ENCODE data around the gene RNF225. TPM values are rescaled to one million over a fixed set of nuclear protein-coding genes. Genes with fewer than 3 reads are reported as not detected.

The RNF225 gene
- total and polyA plus RNA-seq, 2 of the 13 experiments (the other 11 are each of a cell fraction or from before 2014, with no cell fraction given) = not detected

DNA sequence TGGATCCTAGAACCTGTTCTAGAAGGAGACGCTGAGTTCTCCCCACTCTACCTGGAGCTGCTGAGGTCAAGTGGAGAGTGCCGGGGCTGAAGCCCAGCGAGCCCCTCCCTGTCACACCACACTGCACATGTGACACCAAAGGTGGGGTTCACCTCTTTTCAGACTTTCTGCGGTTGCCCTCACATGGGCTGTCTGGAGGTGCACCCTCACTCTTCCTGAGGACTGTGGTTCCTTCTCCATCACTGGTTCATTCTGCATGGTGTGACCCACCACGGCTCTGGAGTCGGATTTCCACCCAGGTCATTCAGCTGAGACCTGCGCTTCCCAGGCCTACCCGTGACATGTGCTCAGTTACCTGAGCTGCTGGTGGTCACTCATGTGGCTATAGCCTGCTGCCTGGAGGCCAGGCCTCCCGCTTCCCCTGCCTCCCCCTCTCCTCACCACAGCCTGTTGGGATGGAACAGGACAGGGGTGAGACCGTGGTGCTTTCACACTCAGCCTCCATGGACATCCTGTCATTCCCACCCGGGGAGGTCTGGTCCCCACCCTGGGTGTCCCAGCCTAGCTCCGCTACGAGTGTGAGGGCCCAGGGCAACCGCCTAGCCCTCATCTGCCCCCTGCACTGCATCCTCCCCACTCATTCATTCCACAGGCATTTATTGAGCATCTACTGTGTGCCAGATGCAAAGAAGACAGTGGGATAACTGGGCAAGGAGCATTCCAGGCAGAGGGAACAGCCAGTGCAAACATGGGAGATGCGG, 41.6 kb upstream of the RNF225 start (continued):
- TF ChIP-seq FIP1L1 (IDR thresholded peaks at IDR 0.05; ENCODE audit: borderline replicate concordance, insufficient read depth, low read depth, low read length) (no peak), ELF1 (CRISPR knock-in tag; IDR thresholded peaks at IDR 0.05) (peak; percentile 1; the same call in 1 of the 2 replicates), ZNF431 (CRISPR knock-in tag; IDR thresholded peaks at IDR 0.05; ENCODE audit: borderline replicate concordance, low read depth) (0 out of 2 replicates have a peak, but pooled peaks have one; percentile 57), NR2C2 (CRISPR knock-in tag; IDR thresholded peaks at IDR 0.05; ENCODE audit: borderline replicate concordance) (peak; percentile 44; the same call in 1 of the 2 replicates), SATB2 (CRISPR knock-in tag; IDR thresholded peaks at IDR 0.05) (0 out of 2 replicates have a peak, but pooled peaks have one; percentile 59), ZNF766 (CRISPR knock-in tag; IDR thresholded peaks at IDR 0.05; ENCODE audit: borderline replicate concordance) (0 out of 2 replicates have a peak, but pooled peaks have one; percentile 52), ZNF777 (CRISPR knock-in tag; IDR thresholded peaks at IDR 0.05) (0 out of 2 replicates have a peak, but pooled peaks have one; percentile 10), ONECUT2 (CRISPR knock-in tag; IDR thresholded peaks at IDR 0.05) (peak; percentile 15; the same call in 1 of the 2 replicates), PRMT3 (CRISPR knock-in tag; IDR thresholded peaks at IDR 0.05; ENCODE audit: borderline replicate concordance, low read depth) (no peak), ARID2 (CRISPR knock-in tag; IDR thresholded peaks at IDR 0.05; ENCODE audit: borderline replicate concordance) (0 out of 2 replicates have a peak, but pooled peaks have one; percentile 38), ZNF274 (CRISPR knock-in tag; IDR thresholded peaks at IDR 0.05) (0 out of 2 replicates have a peak, but pooled peaks have one; percentile 13), KDM5B (CRISPR knock-in tag; IDR thresholded peaks at IDR 0.05; ENCODE audit: borderline replicate concordance) (0 out of 2 replicates have a peak, but pooled peaks have one; percentile 27), ZNF775 (CRISPR knock-in tag; IDR thresholded peaks at IDR 0.05; ENCODE audit: borderline replicate concordance) (no peak)
- TF ChIP-seq, protein P1, sequence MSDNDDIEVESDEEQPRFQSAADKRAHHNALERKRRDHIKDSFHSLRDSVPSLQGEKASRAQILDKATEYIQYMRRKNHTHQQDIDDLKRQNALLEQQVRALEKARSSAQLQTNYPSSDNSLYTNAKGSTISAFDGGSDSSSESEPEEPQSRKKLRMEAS (IDR thresholded peaks at IDR 0.05) = peak; percentile 56
- TF ChIP-seq, protein P2, sequence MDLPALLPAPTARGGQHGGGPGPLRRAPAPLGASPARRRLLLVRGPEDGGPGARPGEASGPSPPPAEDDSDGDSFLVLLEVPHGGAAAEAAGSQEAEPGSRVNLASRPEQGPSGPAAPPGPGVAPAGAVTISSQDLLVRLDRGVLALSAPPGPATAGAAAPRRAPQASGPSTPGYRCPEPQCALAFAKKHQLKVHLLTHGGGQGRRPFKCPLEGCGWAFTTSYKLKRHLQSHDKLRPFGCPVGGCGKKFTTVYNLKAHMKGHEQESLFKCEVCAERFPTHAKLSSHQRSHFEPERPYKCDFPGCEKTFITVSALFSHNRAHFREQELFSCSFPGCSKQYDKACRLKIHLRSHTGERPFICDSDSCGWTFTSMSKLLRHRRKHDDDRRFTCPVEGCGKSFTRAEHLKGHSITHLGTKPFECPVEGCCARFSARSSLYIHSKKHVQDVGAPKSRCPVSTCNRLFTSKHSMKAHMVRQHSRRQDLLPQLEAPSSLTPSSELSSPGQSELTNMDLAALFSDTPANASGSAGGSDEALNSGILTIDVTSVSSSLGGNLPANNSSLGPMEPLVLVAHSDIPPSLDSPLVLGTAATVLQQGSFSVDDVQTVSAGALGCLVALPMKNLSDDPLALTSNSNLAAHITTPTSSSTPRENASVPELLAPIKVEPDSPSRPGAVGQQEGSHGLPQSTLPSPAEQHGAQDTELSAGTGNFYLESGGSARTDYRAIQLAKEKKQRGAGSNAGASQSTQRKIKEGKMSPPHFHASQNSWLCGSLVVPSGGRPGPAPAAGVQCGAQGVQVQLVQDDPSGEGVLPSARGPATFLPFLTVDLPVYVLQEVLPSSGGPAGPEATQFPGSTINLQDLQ (CRISPR knock-in tag; IDR thresholded peaks at IDR 0.05) = peak; percentile 73; the same call in 1 of the 2 replicates
- TF ChIP-seq, protein P3, sequence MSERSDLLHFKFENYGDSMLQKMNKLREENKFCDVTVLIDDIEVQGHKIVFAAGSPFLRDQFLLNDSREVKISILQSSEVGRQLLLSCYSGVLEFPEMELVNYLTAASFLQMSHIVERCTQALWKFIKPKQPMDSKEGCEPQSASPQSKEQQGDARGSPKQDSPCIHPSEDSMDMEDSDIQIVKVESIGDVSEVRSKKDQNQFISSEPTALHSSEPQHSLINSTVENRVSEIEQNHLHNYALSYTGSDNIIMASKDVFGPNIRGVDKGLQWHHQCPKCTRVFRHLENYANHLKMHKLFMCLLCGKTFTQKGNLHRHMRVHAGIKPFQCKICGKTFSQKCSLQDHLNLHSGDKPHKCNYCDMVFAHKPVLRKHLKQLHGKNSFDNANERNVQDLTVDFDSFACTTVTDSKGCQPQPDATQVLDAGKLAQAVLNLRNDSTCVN (CRISPR knock-in tag; IDR thresholded peaks at IDR 0.05; ENCODE audit: borderline replicate concordance) = no peak
- TF ChIP-seq, protein P4, sequence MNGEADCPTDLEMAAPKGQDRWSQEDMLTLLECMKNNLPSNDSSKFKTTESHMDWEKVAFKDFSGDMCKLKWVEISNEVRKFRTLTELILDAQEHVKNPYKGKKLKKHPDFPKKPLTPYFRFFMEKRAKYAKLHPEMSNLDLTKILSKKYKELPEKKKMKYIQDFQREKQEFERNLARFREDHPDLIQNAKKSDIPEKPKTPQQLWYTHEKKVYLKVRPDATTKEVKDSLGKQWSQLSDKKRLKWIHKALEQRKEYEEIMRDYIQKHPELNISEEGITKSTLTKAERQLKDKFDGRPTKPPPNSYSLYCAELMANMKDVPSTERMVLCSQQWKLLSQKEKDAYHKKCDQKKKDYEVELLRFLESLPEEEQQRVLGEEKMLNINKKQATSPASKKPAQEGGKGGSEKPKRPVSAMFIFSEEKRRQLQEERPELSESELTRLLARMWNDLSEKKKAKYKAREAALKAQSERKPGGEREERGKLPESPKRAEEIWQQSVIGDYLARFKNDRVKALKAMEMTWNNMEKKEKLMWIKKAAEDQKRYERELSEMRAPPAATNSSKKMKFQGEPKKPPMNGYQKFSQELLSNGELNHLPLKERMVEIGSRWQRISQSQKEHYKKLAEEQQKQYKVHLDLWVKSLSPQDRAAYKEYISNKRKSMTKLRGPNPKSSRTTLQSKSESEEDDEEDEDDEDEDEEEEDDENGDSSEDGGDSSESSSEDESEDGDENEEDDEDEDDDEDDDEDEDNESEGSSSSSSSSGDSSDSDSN (CRISPR knock-in tag; IDR thresholded peaks at IDR 0.05) = peak; percentile 1; the same call in 1 of the 2 replicates
